GM21723 (cell line): ENCODE measurements around the gene MED8.

Experiments used
- ATAC-seq: cut with Tn5 transposase; IDR thresholded peaks from one replicate; pipeline ENCODE4 v1.9.1; 2021; ENCODE audit warnings: mild to moderate bottlenecking, moderate library complexity; ENCODE audit not compliant: unreplicated experiment

The MED8 gene

GRCh38 chr1:43389326-43390313, at the start of gene MED8, which contains the start of gene SZT2:
Gene MED8 (minus strand): TSS chr1:43389800. CDS start chr1:43389764, 36 bp downstream.
Gene SZT2 (plus strand): TSS chr1:43389899. CDS start chr1:43389969, 70 bp downstream.
- ATAC-seq, result peak; percentile 92

- ATAC-seq, result no peak
These were observed 49.5 kb upstream of the MED8 start for GRCh38 chr1:43438953-43439581.

- no peak for ATAC-seq
These were observed 49.0 kb upstream of the MED8 start for GRCh38 chr1:43438576-43438952.

- no peak for ATAC-seq
These were observed 48.4 kb upstream of the MED8 start for GRCh38 chr1:43438006-43438405.

- ATAC-seq, result no peak
These were observed 47.7 kb upstream of the MED8 start for GRCh38 chr1:43437031-43437973.

GRCh38 chr1:43436371-43436770, 46.8 kb upstream of the MED8 start:
- ATAC-seq, result no peak

GRCh38 chr1:43435146-43436145, 45.8 kb upstream of the MED8 start:
- ATAC-seq, result no peak

- no peak for ATAC-seq
These were observed 44.7 kb upstream of the MED8 start for GRCh38 chr1:43434256-43434655.

- no peak for ATAC-seq
These were observed 43.3 kb upstream of the MED8 start for GRCh38 chr1:43432907-43433306.

GRCh38 chr1:43432171-43432860, 42.7 kb upstream of the MED8 start:
- no peak for ATAC-seq

GRCh38 chr1:43431676-43432075, 42.1 kb upstream of the MED8 start:
- no peak for ATAC-seq

- ATAC-seq, result no peak
These were observed 41.2 kb upstream of the MED8 start for GRCh38 chr1:43430831-43431230.

- no peak for ATAC-seq
These were observed 38.3 kb upstream of the MED8 start for GRCh38 chr1:43427941-43428340.

- no peak for ATAC-seq
These were observed 37.9 kb upstream of the MED8 start for GRCh38 chr1:43427524-43427923.

- ATAC-seq, result no peak
These were observed 36.6 kb upstream of the MED8 start for GRCh38 chr1:43426221-43426620.

- no peak for ATAC-seq
These were observed 35.4 kb upstream of the MED8 start for GRCh38 chr1:43425045-43425444.

- ATAC-seq, result no peak
These were observed 34.3 kb upstream of the MED8 start for GRCh38 chr1:43423672-43424550.

GRCh38 chr1:43422995-43423671, 33.5 kb upstream of the MED8 start:
- no peak for ATAC-seq
